Measurements from ENCODE around the gene KATNAL1.

Gene KATNAL1

DNA sequence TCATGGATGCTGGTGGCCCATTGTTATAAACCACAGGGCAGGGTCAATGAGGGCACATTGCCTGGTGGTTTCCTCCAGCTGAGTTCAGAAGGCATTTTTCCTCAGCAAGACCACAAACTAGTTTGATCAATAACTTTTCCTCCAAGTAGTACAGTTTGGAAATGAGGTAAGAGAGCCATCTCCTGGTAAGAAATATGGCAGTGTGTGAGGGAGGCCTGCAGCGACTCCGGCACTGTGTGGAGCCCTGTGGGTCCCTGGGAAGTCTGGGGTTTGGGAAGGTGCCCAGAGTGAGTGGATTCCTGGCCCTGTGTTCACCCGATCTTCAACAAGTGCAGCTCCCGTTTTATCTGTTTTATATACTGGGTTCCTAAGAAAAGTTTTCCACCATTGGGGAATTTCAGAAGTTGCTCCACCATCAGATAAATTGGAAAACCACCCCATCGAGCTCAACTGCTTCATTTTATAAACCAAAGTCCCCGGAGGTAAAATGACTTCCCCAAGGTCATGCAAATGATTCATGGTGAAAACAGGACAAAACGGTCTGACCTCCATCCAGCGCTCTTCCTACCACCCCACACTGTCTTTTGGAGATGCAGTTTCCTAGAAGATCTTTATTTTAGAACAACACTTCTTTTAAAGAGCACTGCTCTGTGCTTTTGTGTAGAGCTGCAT is 148.4 kb downstream of the KATNAL1 start:
- no peak for DNase-seq

DNA sequence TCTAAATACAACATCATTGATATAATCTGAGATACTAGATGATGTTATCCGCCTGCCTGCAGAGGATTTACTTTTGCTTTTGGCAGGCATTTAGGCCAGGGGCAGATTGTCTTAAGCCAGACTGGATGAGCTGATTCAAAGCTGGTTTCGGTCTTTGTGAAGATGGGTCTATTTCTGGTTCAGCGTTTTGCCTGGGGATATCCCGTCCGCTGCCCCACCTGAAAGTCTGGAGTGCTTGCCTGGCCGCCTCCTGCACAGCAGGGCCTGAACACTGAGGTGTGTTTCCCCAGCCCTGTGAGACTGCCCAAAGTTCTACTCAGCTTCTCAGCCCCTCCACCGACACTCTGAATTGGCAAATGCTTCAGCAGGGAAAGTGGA is 149.7 kb downstream of the KATNAL1 start:
- no peak for DNase-seq

DNA sequence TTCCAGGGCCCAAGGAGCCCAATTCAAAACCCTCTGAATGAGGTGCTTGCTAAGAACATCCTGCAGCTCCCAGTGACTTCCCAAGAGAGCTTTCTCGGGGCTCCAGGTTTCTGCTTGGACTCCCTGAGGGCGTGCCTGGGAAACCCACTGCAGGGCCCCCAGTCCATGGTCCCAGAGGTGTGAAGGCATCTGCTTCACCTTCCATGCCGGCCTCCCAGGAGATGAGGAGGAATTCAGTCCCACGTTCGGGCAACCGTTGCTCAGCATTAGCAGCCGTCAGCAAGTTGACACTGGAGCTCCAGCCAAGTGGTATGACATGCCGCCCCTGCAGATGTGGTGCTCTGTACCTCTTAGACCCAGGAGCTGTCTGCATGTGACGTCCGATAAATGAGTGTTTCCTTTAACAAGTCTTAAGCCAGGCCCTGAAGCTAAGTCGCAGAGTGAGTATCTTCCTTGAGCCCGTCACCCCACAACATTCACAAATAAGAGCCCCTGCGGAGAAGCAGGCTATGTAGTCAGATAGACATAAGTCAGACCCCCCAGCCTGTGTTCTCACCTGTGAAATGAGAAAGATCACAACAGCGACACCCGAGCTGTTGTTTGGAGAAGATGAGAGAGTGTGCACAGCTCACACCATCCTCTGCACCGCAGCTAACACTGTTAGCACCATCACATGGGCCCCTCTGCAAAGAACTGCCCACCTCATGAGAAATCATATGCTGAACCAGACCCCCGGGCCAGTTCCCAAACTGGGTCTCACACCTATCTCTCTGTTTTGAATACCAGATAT is 150.3 kb downstream of the KATNAL1 start:
- DNase-seq, result no peak

DNA sequence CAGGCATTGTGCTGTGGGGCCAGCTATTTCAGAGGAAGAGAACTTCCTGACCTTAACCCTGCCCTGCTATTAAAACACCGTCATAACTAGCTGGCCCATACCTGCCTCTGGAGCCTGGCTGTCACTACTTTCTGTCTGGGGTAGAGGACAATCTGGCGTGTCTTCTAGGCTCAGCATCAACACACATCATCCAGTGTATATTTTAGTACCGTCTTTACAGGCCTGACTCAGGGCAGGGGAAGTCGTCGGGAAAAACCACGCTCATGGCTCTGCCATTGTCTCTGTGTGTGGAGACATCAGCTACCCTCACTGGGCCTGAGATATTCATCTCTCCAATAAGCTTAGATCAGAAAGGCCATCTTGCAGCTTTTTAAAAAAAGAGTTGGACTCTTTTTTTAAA is 151.1 kb downstream of the KATNAL1 start:
- DNase-seq, result no peak

DNA sequence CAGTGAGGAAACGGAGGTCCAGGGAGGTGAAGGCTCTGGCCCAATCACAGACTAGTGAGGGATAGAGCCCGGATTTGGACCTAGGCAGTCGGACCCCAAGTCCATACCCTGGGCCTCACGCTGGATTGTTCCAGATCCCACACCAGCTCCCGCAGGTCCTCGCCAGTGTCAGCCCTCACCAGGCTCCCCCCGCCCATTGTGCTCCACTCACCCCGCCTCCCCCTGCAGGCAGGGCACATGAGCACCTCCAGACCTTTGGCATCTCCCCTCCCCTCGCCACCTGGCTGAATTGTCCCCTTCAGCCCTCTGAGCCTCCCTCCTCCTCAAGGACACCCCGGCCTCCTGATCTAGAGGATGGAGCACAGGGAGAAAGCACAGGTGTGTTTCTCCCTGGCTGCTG is 152.4 kb downstream of the KATNAL1 start:
- no peak for DNase-seq

DNA sequence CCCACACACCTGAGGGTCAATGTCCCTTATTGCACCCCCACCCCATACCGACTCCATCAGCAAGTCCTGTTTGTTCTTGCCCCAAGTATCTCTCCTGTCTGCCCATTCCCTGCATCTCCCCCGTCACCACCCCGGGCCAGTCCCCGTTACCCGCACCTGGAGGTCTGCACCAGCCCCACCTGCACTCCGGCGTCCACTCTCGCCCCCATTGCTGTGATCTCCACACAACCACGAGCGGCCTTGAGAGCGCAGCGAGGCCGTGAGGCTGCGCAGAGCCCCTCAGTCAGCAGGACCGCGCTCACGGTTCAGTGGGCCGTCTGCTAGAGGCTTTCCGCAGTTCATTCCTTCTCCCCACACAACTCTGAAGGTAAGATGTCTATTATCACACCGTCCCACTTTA is 152.8 kb downstream of the KATNAL1 start:
- no peak for DNase-seq

DNA sequence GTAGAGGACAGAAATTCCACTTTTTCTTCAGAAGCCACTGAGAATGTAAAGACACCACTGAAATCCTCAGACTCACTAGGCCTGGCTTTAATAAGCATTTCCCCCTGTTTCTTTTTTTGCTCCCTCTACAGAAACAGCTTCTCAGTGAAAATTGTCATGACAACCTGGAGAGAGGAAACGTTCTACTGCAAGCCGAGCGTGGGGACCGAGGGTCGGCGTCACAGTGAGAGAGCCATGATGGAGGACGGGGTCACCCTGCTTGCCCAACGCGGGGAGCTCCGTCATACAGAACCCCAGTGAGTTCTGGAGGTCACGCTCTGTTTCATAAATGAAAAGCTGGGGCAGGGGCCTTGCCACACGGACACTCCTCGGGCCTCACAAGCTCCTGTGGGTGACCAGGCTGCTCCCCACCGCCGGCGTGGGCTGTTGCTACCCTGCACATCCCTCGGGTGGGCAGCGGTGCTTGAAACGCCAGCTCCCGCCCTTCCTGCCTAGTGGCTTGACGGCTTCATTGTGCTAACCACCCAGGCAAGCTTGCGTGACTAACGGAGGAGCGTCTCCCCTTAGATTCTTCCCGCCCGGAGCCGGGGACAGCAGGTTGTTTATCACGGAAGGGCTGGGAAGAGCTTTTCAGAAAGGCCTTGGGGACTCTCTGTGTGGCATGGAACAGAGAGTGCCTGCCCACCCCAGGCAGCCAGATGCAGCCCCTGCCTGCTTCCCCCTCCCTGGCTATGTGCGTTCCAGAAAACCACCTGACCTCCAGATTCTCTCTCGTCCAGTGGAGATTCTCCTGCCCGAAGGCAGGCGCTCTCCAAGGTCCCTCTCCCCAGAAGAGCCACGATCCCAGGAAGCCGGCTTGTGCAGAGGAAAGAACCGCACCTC is 153.6 kb downstream of the KATNAL1 start:
- DNase-seq, result no peak
